ENCODE results near the gene TNFRSF25. TPM values are rescaled to one million over a fixed set of nuclear protein-coding genes. Genes with fewer than 3 reads are reported as not detected.
A peak's percentile ranks its signal among the peaks of the same experiment; 100 is the strongest.

Gene TNFRSF25
- total RNA-seq, 4 donors from 2014 or later = 4.2 to 11.2 (median 8.8) TPM

GRCh38 chr1:6481820-6482219, 15.8 kb upstream of the TNFRSF25 start:
- Histone ChIP-seq H3K4me3 (no peak overlapping the region), H3K27me3 (peaks cover 20% of the 10 kb centered on the region), H3K27ac (no peak overlapping the region), H3K4me1 (peaks cover 0 to 26% (median 11%) of the 10 kb centered on the region in 3 donors), H3K9me3 (no peaks in the 10 kb centered on the region), H3K36me3 (no peaks in the 10 kb centered on the region)
- TF ChIP-seq POLR2AphosphoS5 (IDR thresholded peaks at IDR 0.05) (no peak), EP300 (IDR thresholded peaks at IDR 0.05) (no peak), POLR2A (IDR thresholded peaks at IDR 0.05) (no peak), CTCF (IDR thresholded peaks at IDR 0.05) (no peak)
- ATAC-seq = no peak
- WGBS, 2 donors (ENCODE audit: low coverage in 1 of 2) = 66 to 88% methylated on average over 4 to 5 of the region's 5 CpGs

DNA sequence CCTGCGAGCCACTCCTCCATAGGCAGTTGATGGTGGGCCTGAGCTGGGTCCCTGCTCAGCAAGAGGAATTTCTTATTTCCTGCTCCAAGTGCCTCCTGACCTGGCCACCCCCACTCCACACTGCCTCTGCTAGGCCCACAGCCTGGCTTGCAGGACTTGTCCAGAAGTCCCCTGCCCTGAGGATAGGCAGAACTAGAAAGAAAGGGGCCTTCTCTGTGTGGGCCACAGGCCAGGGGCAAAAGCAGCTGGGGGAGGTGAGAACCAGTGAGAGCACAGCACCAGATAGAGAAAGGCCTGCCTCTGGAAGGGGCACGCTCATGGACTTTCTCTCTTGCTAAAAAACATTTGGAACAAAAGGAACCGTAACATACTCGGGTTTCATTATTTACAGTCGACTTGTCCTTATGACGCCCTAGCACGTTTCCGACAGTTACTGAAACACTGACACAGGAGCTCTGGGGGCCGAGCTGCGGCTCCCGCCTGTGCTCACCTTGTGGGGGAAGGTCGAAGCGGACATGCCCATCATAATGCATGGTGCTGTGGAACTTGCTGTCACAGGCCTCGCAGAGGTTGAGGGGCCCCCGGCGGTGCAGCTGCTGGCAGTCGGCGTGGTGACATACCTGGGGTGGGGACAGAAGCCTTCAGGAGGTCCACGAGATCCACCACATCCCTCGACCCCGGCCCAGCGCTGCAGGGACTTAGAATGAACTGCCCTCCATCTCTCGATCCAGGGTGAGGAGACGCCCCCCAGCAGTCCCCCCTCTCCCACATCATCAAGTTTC, 11.3 kb upstream of the TNFRSF25 start:
- H3K9me3 ChIP-seq = no peaks in the 10 kb centered on the region
- no peak overlapping the region for H3K4me3 ChIP-seq
- H3K27ac ChIP-seq = no peak overlapping the region
- peaks cover 0 to 28% of the 10 kb centered on the region in 2 donors for H3K36me3 ChIP-seq
- TF ChIP-seq POLR2AphosphoS5 (IDR thresholded peaks at IDR 0.05) (no peak), POLR2A (IDR thresholded peaks at IDR 0.05) (no peak), CTCF (IDR thresholded peaks at IDR 0.05) (no peak), EP300 (IDR thresholded peaks at IDR 0.05) (no peak)
- ATAC-seq = no peak
- 87% methylated on average over 20 of the region's 24 CpGs; no CpG with 5 or more reads in 1 of the 2 donors for WGBS, 2 donors (ENCODE audit: low coverage in 1 of 2)
- H3K4me1 ChIP-seq = no peaks in the 10 kb centered on the region
- H3K27me3 ChIP-seq = no peaks in the 10 kb centered on the region

GRCh38 chr1:6476483-6476882, 10.5 kb upstream of the TNFRSF25 start:
- Histone ChIP-seq H3K27me3 (no peaks in the 10 kb centered on the region), H3K4me3 (no peak overlapping the region), H3K9me3 (no peaks in the 10 kb centered on the region), H3K27ac (no peak overlapping the region), H3K36me3 (peaks cover 0 to 35% of the 10 kb centered on the region in 2 donors), H3K4me1 (no peaks in the 10 kb centered on the region)
- no peak for ATAC-seq
- WGBS, 2 donors (ENCODE audit: low coverage in 1 of 2) = no CpG with 5 or more reads among the region's 5 CpGs
- TF ChIP-seq CTCF (IDR thresholded peaks at IDR 0.05) = no peak
- TF ChIP-seq EP300 (IDR thresholded peaks at IDR 0.05) = no peak
- TF ChIP-seq POLR2A (IDR thresholded peaks at IDR 0.05) = no peak
- no peak for TF ChIP-seq POLR2AphosphoS5 (IDR thresholded peaks at IDR 0.05)

GRCh38 chr1:6475381-6476133, 9.6 kb upstream of the TNFRSF25 start:
- Histone ChIP-seq H3K4me1 (no peaks in the 10 kb centered on the region), H3K4me3 (no peak overlapping the region), H3K27me3 (no peaks in the 10 kb centered on the region), H3K9me3 (no peaks in the 10 kb centered on the region), H3K27ac (no peak overlapping the region), H3K36me3 (peaks cover 0 to 44% of the 10 kb centered on the region in 2 donors)
- 100% methylated on average over 1 of the region's 33 CpGs; no CpG with 5 or more reads in 1 of the 2 donors for WGBS, 2 donors (ENCODE audit: low coverage in 1 of 2)
- ATAC-seq = no peak
- TF ChIP-seq CTCF (IDR thresholded peaks at IDR 0.05) (peak in 3 of 4 experiments; percentile 70 to 89 (median 76)), POLR2AphosphoS5 (IDR thresholded peaks at IDR 0.05) (no peak)
